DOHH2 (cell line): ENCODE data around the gene SLCO6A1.

Experiments used
- H3F3A ChIP-seq: fragments of 200-600 bp; sonication (generic), shearing (Covaris generic); 2 replicates; pipeline ENCODE4 v1.6.0; 2016; ENCODE audit warnings: antibody characterized with exemption, mild to moderate bottlenecking; ENCODE audit not compliant: control insufficient read depth, insufficient read depth
- H3K27ac ChIP-seq: fragments of 200-600 bp; sonication (generic); 2 replicates; pipeline ENCODE4 v1.5.1; 2014; ENCODE audit warnings: low read depth, mild to moderate bottlenecking, low read length, moderate library complexity
- H3K27me3 ChIP-seq: fragments of 200-600 bp; sonication (generic); 2 replicates; pipeline ENCODE4 v1.6.1; 2014; ENCODE audit warnings: mild to moderate bottlenecking, low read length, mixed read lengths; ENCODE audit not compliant: control insufficient read depth
- H3K36me3 ChIP-seq: fragments of 200-600 bp; sonication (generic); 2 replicates; pipeline ENCODE4 v1.6.1; 2014; ENCODE audit warnings: mild to moderate bottlenecking, low read length, moderate library complexity, mixed read lengths; ENCODE audit not compliant: control insufficient read depth
- H3K4me1 ChIP-seq: fragments of 200-600 bp; sonication (generic); 2 replicates; pipeline ENCODE4 v1.6.1; 2014; ENCODE audit warnings: mild to moderate bottlenecking, low read length, mixed read lengths; ENCODE audit not compliant: control insufficient read depth
- H3K4me2 ChIP-seq: fragments of 200-600 bp; sonication (generic); 2 replicates; pipeline ENCODE4 v1.6.0; 2014; ENCODE audit warnings: mild to moderate bottlenecking, low read length, moderate library complexity
- H3K4me3 ChIP-seq: fragments of 200-600 bp; sonication (generic); 2 replicates; pipeline ENCODE4 v1.5.1; 2014; ENCODE audit warnings: mild to moderate bottlenecking, low read length, mixed read lengths
- H3K79me2 ChIP-seq: fragments of 200-600 bp; sonication (generic); 2 replicates; pipeline ENCODE4 v1.6.1; 2014; ENCODE audit warnings: mild to moderate bottlenecking, low read length, mixed read lengths; ENCODE audit not compliant: control insufficient read depth
- H3K9me2 ChIP-seq: fragments of 200-600 bp; sonication (generic); replicated peaks from 2 replicates; pipeline ENCODE4 v1.6.1; 2014; ENCODE audit warnings: mild to moderate bottlenecking, low read length, mixed read lengths; ENCODE audit not compliant: control insufficient read depth
- H3K9me3 ChIP-seq: fragments of 200-600 bp; sonication (generic); 2 replicates; pipeline ENCODE4 v1.6.1; 2014; ENCODE audit warnings: antibody characterized with exemption, low read length, mixed read lengths; ENCODE audit not compliant: control insufficient read depth, insufficient read depth
- H4K20me1 ChIP-seq: fragments of 200-600 bp; sonication (generic); 2 replicates; pipeline ENCODE4 v1.6.0; 2014; ENCODE audit warnings: low read depth, mild to moderate bottlenecking, antibody characterized with exemption, low read length, moderate library complexity; ENCODE audit not compliant: control insufficient read depth, insufficient read depth
- CTCF ChIP-seq: fragments of 200-600 bp; sonication (generic); IDR thresholded peaks from one replicate; pipeline ENCODE4 v1.5.1; 2014; ENCODE audit warnings: antibody characterized with exemption, mild to moderate bottlenecking, low read depth, low read length; ENCODE audit not compliant: poor library complexity, severe bottlenecking
- EZH2phosphoT487 ChIP-seq: fragments of 200-600 bp; sonication (generic); IDR thresholded peaks from 2 replicates; pipeline ENCODE4 v1.6.1; 2017; ENCODE audit warnings: borderline replicate concordance, mild to moderate bottlenecking, antibody characterized with exemption, low read length, moderate library complexity, mixed read lengths

The SLCO6A1 gene

GRCh38 chr5:102450313-102450990 is 48.3 kb downstream of the SLCO6A1 start:
- TF ChIP-seq EZH2phosphoT487 (no peak), CTCF (no peak)
- H3K4me3 ChIP-seq: no peak overlapping the region

DNA sequence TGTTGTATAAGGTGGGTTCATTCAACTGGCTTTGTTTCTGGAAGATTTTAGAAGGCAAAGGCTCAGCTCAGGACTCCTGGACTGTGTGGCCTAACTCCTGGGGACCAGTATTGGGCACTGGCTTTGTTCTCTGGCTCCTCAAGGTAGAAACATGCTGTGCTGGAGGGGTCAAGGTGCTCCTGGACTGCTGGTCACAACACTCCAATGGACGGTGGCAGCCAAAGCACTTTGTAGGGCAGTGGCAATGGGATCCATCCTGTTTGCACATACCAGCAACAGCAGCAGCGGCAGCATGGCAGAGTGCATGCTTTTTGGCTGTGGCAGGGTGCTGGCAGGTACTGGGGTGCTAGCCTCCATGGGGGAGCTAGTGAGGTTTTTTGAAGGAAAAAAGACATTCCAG is 65.3 kb downstream of the SLCO6A1 start:
- H3K4me3 ChIP-seq: no peak overlapping the region
- no peak overlapping the region for H3K27ac ChIP-seq
- TF ChIP-seq CTCF (no peak), EZH2phosphoT487 (no peak)
- no peaks in the 10 kb centered on the region for H3K36me3 ChIP-seq
- no peaks in the 10 kb centered on the region for H4K20me1 ChIP-seq
- H3F3A ChIP-seq: no peaks in the 10 kb centered on the region
- H3K9me3 ChIP-seq: no peaks in the 10 kb centered on the region
- no peaks in the 10 kb centered on the region for H3K9me2 ChIP-seq
- no peaks in the 10 kb centered on the region for H3K79me2 ChIP-seq
- H3K27me3 ChIP-seq: no peaks in the 10 kb centered on the region
- H3K4me1 ChIP-seq: no peaks in the 10 kb centered on the region
- H3K4me2 ChIP-seq: no peak overlapping the region

More at GRCh38 chr5:102450313-102450990, 48.3 kb downstream of the SLCO6A1 start:
- Histone ChIP-seq H3F3A (no peaks in the 10 kb centered on the region), H3K27me3 (no peaks in the 10 kb centered on the region), H4K20me1 (no peaks in the 10 kb centered on the region), H3K4me1 (no peaks in the 10 kb centered on the region), H3K27ac (no peak overlapping the region), H3K4me2 (no peak overlapping the region), H3K9me2 (no peaks in the 10 kb centered on the region), H3K79me2 (no peaks in the 10 kb centered on the region), H3K36me3 (no peaks in the 10 kb centered on the region), H3K9me3 (no peaks in the 10 kb centered on the region)

GRCh38 chr5:102421647-102422046 is 77.2 kb downstream of the SLCO6A1 start:
- no peaks in the 10 kb centered on the region for H3K79me2 ChIP-seq
- no peak overlapping the region for H3K27ac ChIP-seq
- H3K4me2 ChIP-seq: no peak overlapping the region
- no peak overlapping the region for H3K4me3 ChIP-seq
- no peaks in the 10 kb centered on the region for H3K36me3 ChIP-seq
- no peaks in the 10 kb centered on the region for H3K27me3 ChIP-seq
- no peaks in the 10 kb centered on the region for H3K4me1 ChIP-seq
- no peaks in the 10 kb centered on the region for H3K9me2 ChIP-seq
- no peaks in the 10 kb centered on the region for H3F3A ChIP-seq
- no peaks in the 10 kb centered on the region for H4K20me1 ChIP-seq
- TF ChIP-seq CTCF (no peak), EZH2phosphoT487 (no peak)
- no peaks in the 10 kb centered on the region for H3K9me3 ChIP-seq
